ENCODE measurements around the gene CLMP.
A peak's percentile ranks its signal among the peaks of the same experiment; 100 is the strongest.

Gene CLMP

DNA sequence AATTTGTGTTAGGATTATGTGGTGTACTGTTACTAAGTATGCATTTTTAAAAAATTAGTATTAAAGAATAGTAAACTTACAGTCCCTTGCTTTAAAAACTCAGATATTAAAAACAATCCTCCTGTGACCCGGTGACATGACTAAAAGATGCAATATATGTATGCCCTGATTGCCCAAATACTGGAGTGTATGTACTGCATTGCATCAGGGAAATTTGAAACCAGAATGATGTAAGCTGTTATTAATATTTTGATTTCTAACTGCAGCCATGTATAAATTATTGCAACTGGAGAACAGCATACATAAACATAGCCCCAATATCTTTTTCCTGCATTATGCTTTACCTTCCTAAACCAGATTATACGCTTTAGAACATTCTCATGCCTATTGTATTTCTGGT lies 129.4 kb downstream of the CLMP start:
- no peak overlapping the region for H3K4me3 ChIP-seq (ENCODE audit: low read depth, low read length)
- H2AFZ ChIP-seq (ENCODE audit: insufficient read depth, low read length, poor library complexity): no peak overlapping the region
- H2BK12ac ChIP-seq (ENCODE audit: low read length): no peak overlapping the region
- H3K4me1 ChIP-seq (ENCODE audit: control insufficient read depth in 1 of 2, insufficient read depth in 2 of 2, low read length in 2 of 2): no peaks in the 10 kb centered on the region
- no peak overlapping the region for H3K18ac ChIP-seq (ENCODE audit: low read length)
- no peak overlapping the region for H2AK5ac ChIP-seq (ENCODE audit: low read length)
- H3K79me1 ChIP-seq (ENCODE audit: low read length): peaks cover 15% of the 10 kb centered on the region
- H3K9me3 ChIP-seq (ENCODE audit: insufficient read depth, low read depth, low read length): peaks cover 1% of the 10 kb centered on the region
- no peak overlapping the region for H3K4me2 ChIP-seq (ENCODE audit: low read length)
- H3K4ac ChIP-seq (ENCODE audit: low read depth, low read length): no peak overlapping the region
- H3K27me3 ChIP-seq (ENCODE audit: insufficient read depth, low read length): no peaks in the 10 kb centered on the region
- no peak overlapping the region for H4K91ac ChIP-seq (ENCODE audit: low read depth, low read length)
- H3K9ac ChIP-seq (ENCODE audit: low read length): no peak overlapping the region
- peaks cover 16% of the 10 kb centered on the region for H3K79me2 ChIP-seq (ENCODE audit: control insufficient read depth, insufficient read depth, low read length, poor library complexity)
- no CpG with 5 or more reads among the region's 2 CpGs for WGBS (ENCODE audit: extremely low coverage, insufficient coverage, insufficient read length)
- no peak overlapping the region for H2BK120ac ChIP-seq (ENCODE audit: insufficient read depth, low read length, poor library complexity)
- no peak for DNase-seq
- H2BK5ac ChIP-seq (ENCODE audit: low read depth, low read length, poor library complexity): no peak overlapping the region
- no peak overlapping the region for H4K8ac ChIP-seq (ENCODE audit: low read depth, low read length)
- peaks cover 3 to 4% of the 10 kb centered on the region in 2 experiments for H3K36me3 ChIP-seq (ENCODE audit: control insufficient read depth in 1 of 2, insufficient read depth in 2 of 2, low read length in 2 of 2)
- H3K27ac ChIP-seq (ENCODE audit: low read depth, low read length): no peak overlapping the region
- H3K14ac ChIP-seq (ENCODE audit: low read length): no peak overlapping the region
- H3K23ac ChIP-seq (ENCODE audit: low read length): no peak overlapping the region
- no peak overlapping the region for H4K12ac ChIP-seq (ENCODE audit: low read depth, low read length)

DNA sequence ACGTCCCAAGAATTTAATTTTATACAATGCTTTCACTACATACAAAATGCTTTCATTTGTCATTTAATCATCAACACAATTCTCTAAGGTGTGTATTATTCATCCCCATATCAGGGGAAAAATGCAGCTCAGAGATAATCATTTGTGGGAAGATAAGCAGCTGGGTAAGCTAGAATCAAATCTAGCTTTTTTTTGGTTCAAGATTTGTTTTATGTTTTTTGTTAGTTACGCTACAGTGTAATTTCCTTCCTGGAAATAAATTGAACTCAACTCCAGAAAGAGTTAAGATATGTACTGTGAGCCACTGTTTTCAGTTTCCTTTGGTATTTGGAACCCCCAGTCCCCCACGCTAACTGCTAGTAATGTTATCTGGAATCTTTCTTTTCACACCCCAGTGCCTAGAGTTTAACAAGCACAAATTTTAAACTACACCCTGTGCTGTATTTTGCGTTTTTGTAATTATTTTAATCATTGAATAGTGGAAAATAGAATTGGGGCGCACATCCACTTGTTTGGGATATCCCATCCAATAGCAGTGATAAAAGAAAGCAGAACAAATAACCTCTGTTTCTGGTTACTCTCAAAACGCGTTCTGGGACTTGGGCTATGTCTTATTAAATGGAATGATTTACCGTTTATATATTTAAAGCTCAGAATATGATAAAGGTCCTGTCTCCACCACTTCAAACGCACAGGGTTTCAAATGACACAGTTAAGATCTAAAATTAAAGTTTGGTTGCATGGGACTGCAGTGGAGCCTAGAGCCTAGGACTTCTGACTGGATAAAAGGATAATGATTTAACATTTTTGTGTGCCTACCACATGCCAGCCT lies 131.0 kb downstream of the CLMP start:
- no CpG with 5 or more reads among the region's 9 CpGs for WGBS (ENCODE audit: extremely low coverage, insufficient coverage, insufficient read length)
- Histone ChIP-seq H3K27me3 (ENCODE audit: insufficient read depth, low read length) (no peaks in the 10 kb centered on the region), H2BK120ac (ENCODE audit: insufficient read depth, low read length, poor library complexity) (no peak overlapping the region), H3K9me3 (ENCODE audit: insufficient read depth, low read depth, low read length) (peaks cover 1% of the 10 kb centered on the region), H2BK5ac (ENCODE audit: low read depth, low read length, poor library complexity) (no peak overlapping the region), H3K14ac (ENCODE audit: low read length) (no peak overlapping the region), H3K36me3 (ENCODE audit: control insufficient read depth in 1 of 2, insufficient read depth in 2 of 2, low read length in 2 of 2) (peaks cover 9 to 19% of the 10 kb centered on the region in 2 experiments), H3K4ac (ENCODE audit: low read depth, low read length) (no peak overlapping the region), H3K4me3 (ENCODE audit: low read depth, low read length) (no peak overlapping the region), H2AK5ac (ENCODE audit: low read length) (no peak overlapping the region), H3K4me1 (ENCODE audit: control insufficient read depth in 1 of 2, insufficient read depth in 2 of 2, low read length in 2 of 2) (peaks cover 3 to 4% of the 10 kb centered on the region in 2 experiments), H4K91ac (ENCODE audit: low read depth, low read length) (no peak overlapping the region), H2AFZ (ENCODE audit: insufficient read depth, low read length, poor library complexity) (no peak overlapping the region), H3K79me2 (ENCODE audit: control insufficient read depth, insufficient read depth, low read length, poor library complexity) (peaks cover 19% of the 10 kb centered on the region), H3K27ac (ENCODE audit: low read depth, low read length) (no peak overlapping the region), H3K4me2 (ENCODE audit: low read length) (peak overlapping the region; percentile 64), H3K9ac (ENCODE audit: low read length) (no peak overlapping the region), H4K8ac (ENCODE audit: low read depth, low read length) (no peak overlapping the region), H3K23ac (ENCODE audit: low read length) (no peak overlapping the region), H2BK12ac (ENCODE audit: low read length) (no peak overlapping the region), H3K79me1 (ENCODE audit: low read length) (peaks cover 15% of the 10 kb centered on the region), H4K12ac (ENCODE audit: low read depth, low read length) (no peak overlapping the region), H3K18ac (ENCODE audit: low read length) (no peak overlapping the region)
- no peak for DNase-seq

- peaks cover 15% of the 10 kb centered on the region for H3K79me1 ChIP-seq (ENCODE audit: low read length)
- H4K91ac ChIP-seq (ENCODE audit: low read depth, low read length): peak overlapping the region; percentile 99
- peaks cover 11 to 28% of the 10 kb centered on the region in 2 experiments for H3K36me3 ChIP-seq (ENCODE audit: control insufficient read depth in 1 of 2, insufficient read depth in 2 of 2, low read length in 2 of 2)
- no peaks in the 10 kb centered on the region for H3K27me3 ChIP-seq (ENCODE audit: insufficient read depth, low read length)
- H3K27ac ChIP-seq (ENCODE audit: low read depth, low read length): peak overlapping the region; percentile 99
- peak overlapping the region; percentile 80 for H2AFZ ChIP-seq (ENCODE audit: insufficient read depth, low read length, poor library complexity)
- peak overlapping the region; percentile 84 for H3K4me3 ChIP-seq (ENCODE audit: low read depth, low read length)
- no peak overlapping the region for H3K23ac ChIP-seq (ENCODE audit: low read length)
- peak overlapping the region; percentile 64 for H3K4me2 ChIP-seq (ENCODE audit: low read length)
- peak overlapping the region; percentile 98 for H2BK120ac ChIP-seq (ENCODE audit: insufficient read depth, low read length, poor library complexity)
- peak overlapping the region; percentile 98 for H3K14ac ChIP-seq (ENCODE audit: low read length)
- H3K79me2 ChIP-seq (ENCODE audit: control insufficient read depth, insufficient read depth, low read length, poor library complexity): peaks cover 19% of the 10 kb centered on the region
- H3K9me3 ChIP-seq (ENCODE audit: insufficient read depth, low read depth, low read length): peaks cover 1% of the 10 kb centered on the region
- peak overlapping the region; percentile 97 for H3K4ac ChIP-seq (ENCODE audit: low read depth, low read length)
- peak overlapping the region; percentile 99 for H4K8ac ChIP-seq (ENCODE audit: low read depth, low read length)
- peak overlapping the region; percentile 99 for H4K12ac ChIP-seq (ENCODE audit: low read depth, low read length)
- DNase-seq: peak; percentile 12 to 55
- peaks cover 3 to 5% of the 10 kb centered on the region in 2 experiments for H3K4me1 ChIP-seq (ENCODE audit: control insufficient read depth in 1 of 2, insufficient read depth in 2 of 2, low read length in 2 of 2)
- no peak overlapping the region for H2BK12ac ChIP-seq (ENCODE audit: low read length)
- peak overlapping the region; percentile 97 for H3K9ac ChIP-seq (ENCODE audit: low read length)
- peak overlapping the region; percentile 100 for H2BK5ac ChIP-seq (ENCODE audit: low read depth, low read length, poor library complexity)
- no CpG with 5 or more reads among the region's 37 CpGs for WGBS (ENCODE audit: extremely low coverage, insufficient coverage, insufficient read length)
- peak overlapping the region; percentile 89 for H2AK5ac ChIP-seq (ENCODE audit: low read length)
- peak overlapping the region; percentile 99 for H3K18ac ChIP-seq (ENCODE audit: low read length)
Measured at GRCh38 chr11:123062892-123063825, 131.9 kb downstream of the CLMP start.

GRCh38 chr11:123062158-123062891 lies 132.7 kb downstream of the CLMP start:
- peaks cover 13 to 35% of the 10 kb centered on the region in 2 experiments for H3K36me3 ChIP-seq (ENCODE audit: control insufficient read depth in 1 of 2, insufficient read depth in 2 of 2, low read length in 2 of 2)
- H3K4ac ChIP-seq (ENCODE audit: low read depth, low read length): peak overlapping the region; percentile 97
- H2AFZ ChIP-seq (ENCODE audit: insufficient read depth, low read length, poor library complexity): peak overlapping the region; percentile 80
- H4K12ac ChIP-seq (ENCODE audit: low read depth, low read length): peak overlapping the region; percentile 99
- peak; percentile 98 to 99 for DNase-seq
- peak overlapping the region; percentile 100 for H2BK5ac ChIP-seq (ENCODE audit: low read depth, low read length, poor library complexity)
- peaks cover 1% of the 10 kb centered on the region for H3K9me3 ChIP-seq (ENCODE audit: insufficient read depth, low read depth, low read length)
- H2BK12ac ChIP-seq (ENCODE audit: low read length): no peak overlapping the region
- H3K27ac ChIP-seq (ENCODE audit: low read depth, low read length): peak overlapping the region; percentile 99
- no peaks in the 10 kb centered on the region for H3K27me3 ChIP-seq (ENCODE audit: insufficient read depth, low read length)
- WGBS (ENCODE audit: extremely low coverage, insufficient coverage, insufficient read length): no CpG with 5 or more reads among the region's 63 CpGs
- peak overlapping the region; percentile 99 for H4K8ac ChIP-seq (ENCODE audit: low read depth, low read length)
- H3K23ac ChIP-seq (ENCODE audit: low read length): no peak overlapping the region
- H2BK120ac ChIP-seq (ENCODE audit: insufficient read depth, low read length, poor library complexity): peak overlapping the region; percentile 98
- peak overlapping the region; percentile 98 for H3K14ac ChIP-seq (ENCODE audit: low read length)
- H3K4me1 ChIP-seq (ENCODE audit: control insufficient read depth in 1 of 2, insufficient read depth in 2 of 2, low read length in 2 of 2): peaks cover 3 to 5% of the 10 kb centered on the region in 2 experiments
- peak overlapping the region; percentile 89 for H2AK5ac ChIP-seq (ENCODE audit: low read length)
- peaks cover 19% of the 10 kb centered on the region for H3K79me2 ChIP-seq (ENCODE audit: control insufficient read depth, insufficient read depth, low read length, poor library complexity)
- H3K18ac ChIP-seq (ENCODE audit: low read length): peak overlapping the region; percentile 99
- H3K4me3 ChIP-seq (ENCODE audit: low read depth, low read length): peak overlapping the region; percentile 84
- H3K9ac ChIP-seq (ENCODE audit: low read length): peak overlapping the region; percentile 97
- H3K4me2 ChIP-seq (ENCODE audit: low read length): peak overlapping the region; percentile 89
- H3K79me1 ChIP-seq (ENCODE audit: low read length): peaks cover 15% of the 10 kb centered on the region
- peak overlapping the region; percentile 99 for H4K91ac ChIP-seq (ENCODE audit: low read depth, low read length)
